Heart left ventricle (tissue), 16 donors: ENCODE measurements around the gene IFNL4. TPM values are rescaled to one million over a fixed set of nuclear protein-coding genes. Genes with fewer than 3 reads are reported as not detected.

Experiments
- ATAC-seq, 4 donors: fragments of 200-7000 bp; cut with Tn5 transposase; one replicate each; pipeline ENCODE4 v1.9.1; 2020 to 2022; ENCODE audit warnings: moderate library complexity in 4 of 4, mild to moderate bottlenecking in 3 of 4, moderate number of reproducible peaks in 1 of 4
- DNase-seq, 5 donors: peaks; one replicate each; pipeline ENCODE4 v3.0.0-alpha.2; 2020
- H3K27ac ChIP-seq, 12 donors: fragments of 200-600 bp; sonication (generic) in 4 of 12; one replicate each; pipeline versions ENCODE4 v1.5.0 to v1.8.0; 2016 to 2022; ENCODE audit warnings: mild to moderate bottlenecking in 2 of 12
- H3K27me3 ChIP-seq, 9 donors: fragments of 200-600 bp; sonication (generic) in 2 of 9; one replicate each; pipeline versions ENCODE4 v1.5.1 to v1.8.0; 2016 to 2022; ENCODE audit warnings: mild to moderate bottlenecking in 3 of 9
- H3K36me3 ChIP-seq, 9 donors: fragments of 200-600 bp; sonication (generic) in 2 of 9; one replicate each; pipeline versions ENCODE4 v1.5.0 to v1.8.0; 2018 to 2022; ENCODE audit warnings: mild to moderate bottlenecking in 2 of 9
- H3K4me1 ChIP-seq, 12 donors: fragments of 200-600 bp; sonication (generic) in 4 of 12; one replicate each; pipeline versions ENCODE4 v1.5.0 to v1.8.0; 2016 to 2022; ENCODE audit warnings: mild to moderate bottlenecking in 3 of 12
- H3K4me3 ChIP-seq, 12 donors: fragments of 200-600 bp; sonication (generic) in 4 of 12; one replicate each; pipeline versions ENCODE4 v1.5.0 to v1.8.0; 2017 to 2022; ENCODE audit warnings: mild to moderate bottlenecking in 9 of 12, moderate library complexity in 4 of 12
- H3K9me3 ChIP-seq, 12 donors: fragments of 200-600 bp; sonication (generic) in 4 of 12; one replicate each; pipeline versions ENCODE4 v1.5.0 to v1.8.0; 2016 to 2022; ENCODE audit warnings: mild to moderate bottlenecking in 1 of 12
- CTCF ChIP-seq, 12 donors: fragments of 200-600 bp; sonication (generic) in 4 of 12; IDR thresholded peaks; one replicate each; pipeline versions ENCODE4 v1.5.0 to v1.8.0; 2018 to 2022; ENCODE audit warnings: antibody characterized with exemption in 12 of 12, mild to moderate bottlenecking in 5 of 12
- POLR2A ChIP-seq, 2 donors: fragments of 450-650 bp; IDR thresholded peaks; one replicate each; pipeline ENCODE4 v1.6.1; 2017; ENCODE audit warnings: antibody characterized with exemption in 2 of 2, mild to moderate bottlenecking in 2 of 2, moderate library complexity in 2 of 2
- WGBS, 4 donors: extraction: QIAGEN DNeasy Blood & Tissue Kit in 2 of 4; methylation state at CpG; one replicate each; pipeline versions ENCODE4 v1.1.5 to v1.1.7; 2013 to 2018; 5-methylcytosine and 5-hydroxymethylcytosine counted together
- intact Hi-C, 10 donors: fragments of 100-400 bp; cut with DNase I; formaldehyde crosslinking; loops; one replicate each; pipeline versions ENCODE4 v1.11.1 to v1.14.2; 2022
- polyA plus RNA-seq, 2 donors: library from polyadenylated mRNA; stranded (reverse); fragments of 200-250 nt; gene quantifications; one replicate each; pipeline ENCODE4 v1.2.3, GENCODE V29; 2013
- total RNA-seq, 9 donors: library from RNA; depleted of rRNA in 2 of 9; stranded (reverse); fragments of >200 nt in 2 of 9; fragmentation: NEBNext Ultra II Directional in 3 of 9; extraction: Animal tissue kit (Norgen Biotek cat#: 25700) in 3 of 9; gene quantifications; one replicate each; pipeline versions ENCODE4 v1.1.0 to v1.2.4, GENCODE V29; 2016 to 2023
- donor health status: ischemic (EF 13 %, LVEDD 7.1; RV severe dilation, severe dysfunction).
- donor health status: healthy with polysubstance abuse.
- donor health status: DM: no; HTN: yes; CAD: no.
- donor health status: DM: no; HTN: no; CAD: no.
- donor health status: ischemic (EF 25% LVEDD 6.9; RV normal size, moderate dysfunction).
- donor health status: ischemic (EF 25% LVEDD 5.7; RV mildly dilated, moderate dysfunction).
- donor health status: healthy.
- donor health status: DM: yes; HTN: yes; CAD: no.
- donor health status: ischemic (EF 35%, LVEDD 5.7; RV mildly dilated, moderate dysfunction).
- donor health status: nonischemic (EF 11% LVEDD 7.7; RV severe dilation, severe dysfunction).
- donor health status: DM: yes; HTN: yes; CAD: no.
- donor health status: PGD.
- donor health status: ischemic (EF 29% LVEDD 5.4; RV normal size, mild dysfunction).
- donor health status: nonischemic (EF 23%, LVEDD 6.1; RV moderate dilation, normal function).

Gene IFNL4
- total and polyA plus RNA-seq, 11 donors = not detected

GRCh38 chr19:39206122-39206521, 42.5 kb downstream of the IFNL4 start:
- ATAC-seq (no peak), DNase-seq (no peak)
- Histone ChIP-seq H3K27ac (no peak overlapping the region), H3K4me1 (no peaks in the 10 kb centered on the region), H3K4me3 (no peak overlapping the region), H3K27me3 (peaks cover 13 to 68% (median 38%) of the 10 kb centered on the region in 9 donors), H3K36me3 (no peaks in the 10 kb centered on the region), H3K9me3 (no peaks in the 10 kb centered on the region)
- TF ChIP-seq POLR2A (IDR thresholded peaks at IDR 0.05) (no peak), CTCF (IDR thresholded peaks at IDR 0.05) (no peak)
- WGBS, 4 donors = 83 to 90% (median 85%) methylated on average over 6 of the region's 6 CpGs
- intact Hi-C loops = loop anchor here in 2 of 10 donors (10.0 kb wide), 1 partner anchor 109 kb away; no protein-coding TSS in a partner anchor

GRCh38 chr19:39205449-39205764, 43.2 kb downstream of the IFNL4 start:
- intact Hi-C loops = loop anchor here in 2 of 10 donors (10.0 kb wide), 1 partner anchor 109 kb away; no protein-coding TSS in a partner anchor
- ATAC-seq (no peak), DNase-seq (no peak)
- Histone ChIP-seq H3K4me1 (no peaks in the 10 kb centered on the region), H3K27me3 (peaks cover 16 to 75% (median 45%) of the 10 kb centered on the region in 9 donors), H3K27ac (no peak overlapping the region), H3K4me3 (no peak overlapping the region), H3K36me3 (no peaks in the 10 kb centered on the region), H3K9me3 (no peaks in the 10 kb centered on the region)
- 64 to 78% (median 70%) methylated on average over 3 of the region's 3 CpGs for WGBS, 4 donors
- TF ChIP-seq POLR2A (IDR thresholded peaks at IDR 0.05) = no peak
- no peak for TF ChIP-seq CTCF (IDR thresholded peaks at IDR 0.05)

- TF ChIP-seq POLR2A (IDR thresholded peaks at IDR 0.05) (no peak), CTCF (IDR thresholded peaks at IDR 0.05) (no peak)
- Histone ChIP-seq H3K4me1 (no peaks in the 10 kb centered on the region), H3K27ac (no peak within 1 kb of the TSS), H3K4me3 (no peak within 1 kb of the TSS), H3K27me3 (peaks cover 16 to 92% (median 57%) of the 10 kb centered on the region in 9 donors), H3K9me3 (no peaks in the 10 kb centered on the region), H3K36me3 (no peaks in the 10 kb centered on the region)
- 20 to 29% (median 25%) methylated on average over 29 to 57 of the region's 57 CpGs for WGBS, 4 donors
- DNase-seq (no peak), ATAC-seq (no peak)
- intact Hi-C loops = loop anchor here in 2 of 10 donors (10.0 kb wide), 1 partner anchor 111 kb away; no protein-coding TSS in a partner anchor
Observed at GRCh38 chr19:39203372-39204341, 45.0 kb downstream of the IFNL4 start, which contains the start of gene SYCN. Gene SYCN (minus strand): TSS chr19:39204263. CDS start chr19:39204254, 9 bp downstream.

- intact Hi-C loops = loop anchor here in 2 of 10 donors (10.0 kb wide), 1 partner anchor 112 kb away; no protein-coding TSS in a partner anchor
- Histone ChIP-seq H3K9me3 (no peaks in the 10 kb centered on the region), H3K27me3 (peaks cover 17 to 95% (median 64%) of the 10 kb centered on the region in 9 donors), H3K4me3 (no peak overlapping the region), H3K27ac (no peak overlapping the region), H3K4me1 (no peaks in the 10 kb centered on the region), H3K36me3 (no peaks in the 10 kb centered on the region)
- 33 to 100% (median 95%) methylated on average over 1 of the region's 1 CpG for WGBS, 4 donors
- ATAC-seq (no peak), DNase-seq (no peak)
- TF ChIP-seq POLR2A (IDR thresholded peaks at IDR 0.05) (no peak), CTCF (IDR thresholded peaks at IDR 0.05) (no peak)
Observed at GRCh38 chr19:39202998-39203355, 45.7 kb downstream of the IFNL4 start.
